H54 (cell line): Measurements from ENCODE around the gene USP17L25.
"Not testable (repeated sequence)": the region's sequence is repeated elsewhere in the genome, so short reads cannot be mapped to it uniquely, and the experiment has no call there.

Experiments
- DNase-seq: peaks from one replicate; pipeline ENCODE4 v3.0.0; 2011; ENCODE audit warnings: low spot score, mixed read lengths; ENCODE audit not compliant: insufficient read length
- FAIRE-seq: peaks from 3 replicates; lab custom pipeline; 2011; peaks lifted over from hg19 to GRCh38; lab: Jason Lieb, UNC

Gene USP17L25, protein sequence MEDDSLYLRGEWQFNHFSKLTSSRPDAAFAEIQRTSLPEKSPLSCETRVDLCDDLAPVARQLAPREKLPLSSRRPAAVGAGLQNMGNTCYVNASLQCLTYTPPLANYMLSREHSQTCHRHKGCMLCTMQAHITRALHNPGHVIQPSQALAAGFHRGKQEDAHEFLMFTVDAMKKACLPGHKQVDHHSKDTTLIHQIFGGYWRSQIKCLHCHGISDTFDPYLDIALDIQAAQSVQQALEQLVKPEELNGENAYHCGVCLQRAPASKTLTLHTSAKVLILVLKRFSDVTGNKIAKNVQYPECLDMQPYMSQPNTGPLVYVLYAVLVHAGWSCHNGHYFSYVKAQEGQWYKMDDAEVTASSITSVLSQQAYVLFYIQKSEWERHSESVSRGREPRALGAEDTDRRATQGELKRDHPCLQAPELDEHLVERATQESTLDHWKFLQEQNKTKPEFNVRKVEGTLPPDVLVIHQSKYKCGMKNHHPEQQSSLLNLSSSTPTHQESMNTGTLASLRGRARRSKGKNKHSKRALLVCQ

DNA sequence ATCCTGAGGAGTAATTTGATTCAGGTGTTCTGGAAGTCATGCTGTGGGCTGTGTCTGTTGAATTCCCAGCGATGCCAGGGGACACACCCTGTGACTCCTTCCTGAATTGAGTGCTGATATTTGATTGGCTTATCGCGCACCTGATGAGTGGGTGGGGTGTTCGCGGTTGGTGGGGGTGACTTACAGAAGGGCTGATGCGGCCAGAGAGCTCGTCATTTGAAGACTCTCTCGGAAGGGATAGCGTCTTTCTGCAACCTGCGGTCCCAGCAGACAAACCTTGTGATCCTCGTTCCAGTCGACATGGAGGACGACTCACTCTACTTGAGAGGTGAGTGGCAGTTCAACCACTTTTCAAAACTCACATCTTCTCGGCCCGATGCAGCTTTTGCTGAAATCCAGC lies at the start of gene USP17L25:
USP17L25 (plus strand) TSS at position 301 of the 400 bp plus-strand sequence; CDS start at position 301, 0 bp downstream.
- DNase-seq, FAIRE-seq: not testable (repeated sequence)

DNA sequence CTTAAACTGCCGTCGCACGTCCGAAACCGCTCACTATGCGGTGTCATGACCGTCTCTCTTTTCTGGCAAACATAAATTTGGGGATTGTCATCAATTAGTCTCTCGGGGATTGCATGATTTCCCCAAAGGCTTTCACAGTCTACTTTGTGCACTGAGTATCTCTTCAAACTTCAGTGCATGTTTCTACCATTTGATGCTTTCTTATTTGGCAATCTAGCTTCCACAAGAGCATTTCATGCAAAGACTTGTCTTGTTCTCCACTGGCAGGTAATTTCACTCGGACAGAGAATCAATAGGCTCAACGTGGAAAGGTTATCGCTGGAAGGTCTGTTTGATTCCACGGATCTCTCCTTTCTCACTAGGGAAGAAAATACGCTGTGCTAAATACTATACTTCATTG lies 5.5 kb upstream of the USP17L25 start:
- FAIRE-seq, DNase-seq: not testable (repeated sequence)

DNA sequence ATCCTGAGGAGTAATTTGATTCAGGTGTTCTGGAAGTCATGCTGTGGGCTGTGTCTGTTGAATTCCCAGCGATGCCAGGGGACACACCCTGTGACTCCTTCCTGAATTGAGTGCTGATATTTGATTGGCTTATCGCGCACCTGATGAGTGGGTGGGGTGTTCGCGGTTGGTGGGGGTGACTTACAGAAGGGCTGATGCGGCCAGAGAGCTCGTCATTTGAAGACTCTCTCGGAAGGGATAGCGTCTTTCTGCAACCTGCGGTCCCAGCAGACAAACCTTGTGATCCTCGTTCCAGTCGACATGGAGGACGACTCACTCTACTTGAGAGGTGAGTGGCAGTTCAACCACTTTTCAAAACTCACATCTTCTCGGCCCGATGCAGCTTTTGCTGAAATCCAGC lies 4.8 kb upstream of the USP17L25 start, which contains the start of gene USP17L24:
USP17L24 (plus strand) TSS at position 301 of the 400 bp plus-strand sequence; CDS start at position 301, 0 bp downstream.
- not testable (repeated sequence) for FAIRE-seq, DNase-seq

DNA sequence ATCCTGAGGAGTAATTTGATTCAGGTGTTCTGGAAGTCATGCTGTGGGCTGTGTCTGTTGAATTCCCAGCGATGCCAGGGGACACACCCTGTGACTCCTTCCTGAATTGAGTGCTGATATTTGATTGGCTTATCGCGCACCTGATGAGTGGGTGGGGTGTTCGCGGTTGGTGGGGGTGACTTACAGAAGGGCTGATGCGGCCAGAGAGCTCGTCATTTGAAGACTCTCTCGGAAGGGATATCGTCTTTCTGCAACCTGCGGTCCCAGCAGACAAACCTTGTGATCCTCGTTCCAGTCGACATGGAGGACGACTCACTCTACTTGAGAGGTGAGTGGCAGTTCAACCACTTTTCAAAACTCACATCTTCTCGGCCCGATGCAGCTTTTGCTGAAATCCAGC lies 4.6 kb downstream of the USP17L25 start, which contains the start of gene USP17L26:
USP17L26 (plus strand) TSS at position 301 of the 400 bp plus-strand sequence; CDS start at position 301, 0 bp downstream.
- DNase-seq, FAIRE-seq: not testable (repeated sequence)

DNA sequence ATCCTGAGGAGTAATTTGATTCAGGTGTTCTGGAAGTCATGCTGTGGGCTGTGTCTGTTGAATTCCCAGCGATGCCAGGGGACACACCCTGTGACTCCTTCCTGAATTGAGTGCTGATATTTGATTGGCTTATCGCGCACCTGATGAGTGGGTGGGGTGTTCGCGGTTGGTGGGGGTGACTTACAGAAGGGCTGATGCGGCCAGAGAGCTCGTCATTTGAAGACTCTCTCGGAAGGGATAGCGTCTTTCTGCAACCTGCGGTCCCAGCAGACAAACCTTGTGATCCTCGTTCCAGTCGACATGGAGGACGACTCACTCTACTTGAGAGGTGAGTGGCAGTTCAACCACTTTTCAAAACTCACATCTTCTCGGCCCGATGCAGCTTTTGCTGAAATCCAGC lies 9.4 kb downstream of the USP17L25 start, which contains the start of gene USP17L5:
USP17L5 (plus strand) TSS at position 301 of the 400 bp plus-strand sequence; CDS start at position 301, 0 bp downstream.
- not testable (repeated sequence) for FAIRE-seq, DNase-seq

DNA sequence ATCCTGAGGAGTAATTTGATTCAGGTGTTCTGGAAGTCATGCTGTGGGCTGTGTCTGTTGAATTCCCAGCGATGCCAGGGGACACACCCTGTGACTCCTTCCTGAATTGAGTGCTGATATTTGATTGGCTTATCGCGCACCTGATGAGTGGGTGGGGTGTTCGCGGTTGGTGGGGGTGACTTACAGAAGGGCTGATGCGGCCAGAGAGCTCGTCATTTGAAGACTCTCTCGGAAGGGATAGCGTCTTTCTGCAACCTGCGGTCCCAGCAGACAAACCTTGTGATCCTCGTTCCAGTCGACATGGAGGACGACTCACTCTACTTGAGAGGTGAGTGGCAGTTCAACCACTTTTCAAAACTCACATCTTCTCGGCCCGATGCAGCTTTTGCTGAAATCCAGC lies 14.1 kb downstream of the USP17L25 start, which contains the start of gene USP17L27:
USP17L27 (plus strand) TSS at position 301 of the 400 bp plus-strand sequence; CDS start at position 301, 0 bp downstream.
- not testable (repeated sequence) for DNase-seq, FAIRE-seq

DNA sequence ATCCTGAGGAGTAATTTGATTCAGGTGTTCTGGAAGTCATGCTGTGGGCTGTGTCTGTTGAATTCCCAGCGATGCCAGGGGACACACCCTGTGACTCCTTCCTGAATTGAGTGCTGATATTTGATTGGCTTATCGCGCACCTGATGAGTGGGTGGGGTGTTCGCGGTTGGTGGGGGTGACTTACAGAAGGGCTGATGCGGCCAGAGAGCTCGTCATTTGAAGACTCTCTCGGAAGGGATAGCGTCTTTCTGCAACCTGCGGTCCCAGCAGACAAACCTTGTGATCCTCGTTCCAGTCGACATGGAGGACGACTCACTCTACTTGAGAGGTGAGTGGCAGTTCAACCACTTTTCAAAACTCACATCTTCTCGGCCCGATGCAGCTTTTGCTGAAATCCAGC lies 18.9 kb downstream of the USP17L25 start, which contains the start of gene USP17L28:
USP17L28 (plus strand) TSS at position 301 of the 400 bp plus-strand sequence; CDS start at position 301, 0 bp downstream.
- FAIRE-seq, DNase-seq: not testable (repeated sequence)

DNA sequence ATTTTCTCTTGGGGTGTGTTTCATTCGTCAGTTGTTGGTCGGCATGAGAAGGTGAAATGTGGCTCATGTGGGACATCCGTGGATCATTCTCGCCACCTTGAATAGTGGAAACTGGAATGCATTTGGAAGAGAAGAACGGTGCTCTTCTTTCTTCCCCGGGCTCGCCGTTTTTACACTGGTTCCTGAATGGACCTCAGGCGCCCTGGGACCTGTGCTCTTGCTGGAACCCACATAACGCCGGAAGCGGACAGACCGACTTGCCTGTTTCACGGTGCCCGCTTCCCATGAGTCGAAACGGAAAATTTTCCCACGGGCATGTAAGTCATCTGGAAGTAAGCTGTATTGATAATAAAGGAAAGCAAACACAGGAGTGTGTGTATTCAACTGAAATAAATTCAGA lies 21.2 kb downstream of the USP17L25 start:
- not testable (repeated sequence) for FAIRE-seq, DNase-seq

DNA sequence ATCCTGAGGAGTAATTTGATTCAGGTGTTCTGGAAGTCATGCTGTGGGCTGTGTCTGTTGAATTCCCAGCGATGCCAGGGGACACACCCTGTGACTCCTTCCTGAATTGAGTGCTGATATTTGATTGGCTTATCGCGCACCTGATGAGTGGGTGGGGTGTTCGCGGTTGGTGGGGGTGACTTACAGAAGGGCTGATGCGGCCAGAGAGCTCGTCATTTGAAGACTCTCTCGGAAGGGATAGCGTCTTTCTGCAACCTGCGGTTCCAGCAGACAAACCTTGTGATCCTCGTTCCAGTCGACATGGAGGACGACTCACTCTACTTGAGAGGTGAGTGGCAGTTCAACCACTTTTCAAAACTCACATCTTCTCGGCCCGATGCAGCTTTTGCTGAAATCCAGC lies 23.6 kb downstream of the USP17L25 start, which contains the start of gene USP17L29:
USP17L29 (plus strand) TSS at position 301 of the 400 bp plus-strand sequence; CDS start at position 301, 0 bp downstream.
- FAIRE-seq, DNase-seq: not testable (repeated sequence)

DNA sequence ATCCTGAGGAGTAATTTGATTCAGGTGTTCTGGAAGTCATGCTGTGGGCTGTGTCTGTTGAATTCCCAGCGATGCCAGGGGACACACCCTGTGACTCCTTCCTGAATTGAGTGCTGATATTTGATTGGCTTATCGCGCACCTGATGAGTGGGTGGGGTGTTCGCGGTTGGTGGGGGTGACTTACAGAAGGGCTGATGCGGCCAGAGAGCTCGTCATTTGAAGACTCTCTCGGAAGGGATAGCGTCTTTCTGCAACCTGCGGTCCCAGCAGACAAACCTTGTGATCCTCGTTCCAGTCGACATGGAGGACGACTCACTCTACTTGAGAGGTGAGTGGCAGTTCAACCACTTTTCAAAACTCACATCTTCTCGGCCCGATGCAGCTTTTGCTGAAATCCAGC lies 33.1 kb downstream of the USP17L25 start, which contains the start of gene USP17L30:
USP17L30 (plus strand) TSS at position 301 of the 400 bp plus-strand sequence; CDS start at position 301, 0 bp downstream.
- FAIRE-seq, DNase-seq: not testable (repeated sequence)

DNA sequence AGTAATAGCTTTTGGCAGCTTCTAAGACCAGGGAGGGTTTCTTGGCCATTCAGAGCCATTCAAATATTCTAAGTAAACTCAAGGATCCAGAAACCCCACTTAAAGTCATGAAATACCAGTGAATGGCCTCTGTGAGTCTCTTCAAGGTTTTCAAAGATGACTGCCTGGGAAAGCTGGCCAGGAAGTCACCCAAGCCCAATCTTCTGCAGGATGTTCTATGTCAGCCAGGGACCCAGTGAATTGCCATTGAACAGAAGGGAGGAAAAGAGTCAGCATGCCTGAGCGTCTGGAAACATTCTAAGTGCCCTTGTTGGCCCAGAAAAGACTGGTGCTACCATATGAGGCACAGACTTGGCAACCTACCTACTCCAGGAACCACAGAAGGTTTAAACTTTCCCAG lies 50.2 kb downstream of the USP17L25 start:
- DNase-seq, FAIRE-seq: not testable (repeated sequence)
